Keratinocyte (primary cell): ENCODE measurements around the gene BBS9. TPM values are rescaled to one million over a fixed set of nuclear protein-coding genes. Genes with fewer than 3 reads are reported as not detected.

Source experiments
- DNase-seq: peaks from one replicate; pipeline ENCODE4 v3.0.0-alpha.2; 2011; ENCODE audit warnings: low read depth, missing footprints, low spot score
- FAIRE-seq: peaks from 2 replicates; lab custom pipeline; 2011; peaks lifted over from hg19 to GRCh38; lab: Jason Lieb, UNC
- H2AFZ ChIP-seq: 2 replicates; pipeline ENCODE4 v1.6.0; 2012; ENCODE audit warnings: low read length, control low read depth, inconsistent platforms; ENCODE audit not compliant: control insufficient read depth
- H3K27ac ChIP-seq: 2 replicates; pipeline ENCODE4 v1.5.1; 2011; ENCODE audit warnings: low read length; ENCODE audit not compliant: control insufficient read depth, insufficient read depth
- H3K27me3 ChIP-seq: 3 replicates; pipeline ENCODE4 v1.6.0; 2011; ENCODE audit warnings: low read length; ENCODE audit not compliant: control insufficient read depth, insufficient read depth; ENCODE audit errors: extremely low read depth
- H3K36me3 ChIP-seq, 2 experiments: 2 replicates in 1 of 2; 3 replicates in 1 of 2; pipeline ENCODE4 v1.5.1; 2011; ENCODE audit warnings: low read length in 2 of 2, mild to moderate bottlenecking in 1 of 2; ENCODE audit not compliant: control insufficient read depth in 2 of 2, insufficient read depth in 2 of 2; ENCODE audit errors: extremely low read depth in 1 of 2
- H3K4me1 ChIP-seq: 3 replicates; pipeline ENCODE4 v1.5.1; 2011; ENCODE audit warnings: low read length; ENCODE audit not compliant: control insufficient read depth, insufficient read depth; ENCODE audit errors: extremely low read depth
- H3K4me2 ChIP-seq: 3 replicates; pipeline ENCODE4 v1.6.0; 2011; ENCODE audit warnings: low read depth, low read length; ENCODE audit not compliant: control insufficient read depth, insufficient read depth; ENCODE audit errors: extremely low read depth
- H3K4me3 ChIP-seq, 3 experiments: fragments of 200-600 bp in 1 of 3; sonication (generic) in 1 of 3; 2 replicates in 2 of 3; 3 replicates in 1 of 3; pipeline ENCODE4 v1.5.1; 2011 to 2016; ENCODE audit warnings: low read length in 3 of 3, mild to moderate bottlenecking in 3 of 3, control low read depth in 2 of 3, inconsistent platforms in 1 of 3, low read depth in 1 of 3, mixed read lengths in 1 of 3, mixed run types in 1 of 3, moderate library complexity in 1 of 3; ENCODE audit not compliant: control insufficient read depth in 2 of 3, insufficient read depth in 2 of 3; ENCODE audit errors: extremely low read depth in 1 of 3
- H3K79me2 ChIP-seq: 2 replicates; pipeline ENCODE4 v1.6.0; 2012; ENCODE audit warnings: low read length; ENCODE audit not compliant: control insufficient read depth, insufficient read depth
- H3K9ac ChIP-seq: 3 replicates; pipeline ENCODE4 v1.6.0; 2011; ENCODE audit warnings: low read length; ENCODE audit not compliant: control insufficient read depth, insufficient read depth; ENCODE audit errors: extremely low read depth
- H3K9me1 ChIP-seq: 3 replicates; pipeline ENCODE4 v1.6.0; 2011; ENCODE audit warnings: low read length; ENCODE audit not compliant: control insufficient read depth, insufficient read depth; ENCODE audit errors: extremely low read depth
- H3K9me3 ChIP-seq: 2 replicates; pipeline ENCODE4 v1.5.1; 2012; ENCODE audit warnings: low read depth, low read length; ENCODE audit not compliant: control insufficient read depth
- H4K20me1 ChIP-seq: 3 replicates; pipeline ENCODE4 v1.6.0; 2011; ENCODE audit warnings: low read length; ENCODE audit not compliant: control insufficient read depth, insufficient read depth; ENCODE audit errors: extremely low read depth
- CTCF ChIP-seq, 3 experiments: IDR thresholded peaks in 1 of 3; conservative IDR thresholded peaks in 1 of 3; optimal IDR thresholded peaks in 1 of 3; 2 replicates in 2 of 3; 3 replicates in 1 of 3; pipeline versions ENCODE3 to v1.5.1; 2011; ENCODE audit warnings: low read length in 3 of 3, mild to moderate bottlenecking in 3 of 3, moderate library complexity in 2 of 3, control low read depth in 1 of 3, inconsistent platforms in 1 of 3; ENCODE audit not compliant: insufficient read depth in 2 of 3; ENCODE audit errors: extremely low read depth in 1 of 3
- EZH2 ChIP-seq: IDR thresholded peaks from one replicate; pipeline ENCODE4 v1.6.1; 2012; ENCODE audit warnings: inconsistent platforms, mild to moderate bottlenecking, low read length, moderate library complexity
- dilution Hi-C: fragments of 300-500 bp; cut with MboI; formaldehyde crosslinking; loops from one replicate; pipeline ENCODE4 v1.7.0; 2020; ENCODE audit warnings: low sequenced_read_pairs; ENCODE audit not compliant: extremely low pct_ligation_motif_present
- polyA plus RNA-seq, 5 experiments: library from polyadenylated mRNA; depleted of rRNA in 3 of 5; stranded (reverse) in 3 of 5; stranded (forward) in 1 of 5; unstranded in 1 of 5; fragments of >200 nt; gene quantifications; 1 replicate in 1 of 5; 2 replicates in 3 of 5; 3 replicates in 1 of 5; pipeline versions ENCODE4 v1.2.1 to v1.2.3, GENCODE V29; 2011 to 2012; ENCODE audit warnings: missing spikeins in 2 of 5, low read depth in 1 of 5, low replicate concordance in 1 of 5

BBS9 gene
- polyA plus RNA-seq, 1 donor (not counting 4 experiments of a cell fraction or from before 2014, with no cell fraction given), result 7.6 TPM

- no peaks in the 10 kb centered on the region for H3K36me3 ChIP-seq
- no peaks in the 10 kb centered on the region for H3K9me3 ChIP-seq
- H2AFZ ChIP-seq, result no peak overlapping the region
- no peaks in the 10 kb centered on the region for H3K79me2 ChIP-seq
- dilution Hi-C loops, result no loop called here
- H3K4me3 ChIP-seq, result no peak overlapping the region
- no peaks in the 10 kb centered on the region for H3K4me1 ChIP-seq
- H4K20me1 ChIP-seq, result no peaks in the 10 kb centered on the region
- no peak overlapping the region for H3K4me2 ChIP-seq
- H3K9ac ChIP-seq, result no peak overlapping the region
- FAIRE-seq (no peak), DNase-seq (no peak)
- TF ChIP-seq EZH2, result no peak
- no peak for TF ChIP-seq CTCF (optimal IDR thresholded peaks at IDR 0.05 in 1 of 3, IDR thresholded peaks at IDR 0.05 in 1 of 3, conservative IDR thresholded peaks at IDR 0.05 in 1 of 3; ENCODE audit: extremely low read depth in 1 of 3, insufficient read depth in 2 of 3, low read length in 3 of 3)
- H3K9me1 ChIP-seq, result no peaks in the 10 kb centered on the region
- no peaks in the 10 kb centered on the region for H3K27me3 ChIP-seq
- H3K27ac ChIP-seq, result no peak overlapping the region
Observed at GRCh38 chr7:33233659-33234058, 104.3 kb downstream of the BBS9 start.

GRCh38 chr7:33237036-33237435 is 107.7 kb downstream of the BBS9 start:
- no peak for DNase-seq

More at GRCh38 chr7:33237036-33237435, 107.7 kb downstream of the BBS9 start:
- Histone ChIP-seq H3K79me2 (no peaks in the 10 kb centered on the region), H3K27ac (no peak overlapping the region), H3K9me1 (no peaks in the 10 kb centered on the region), H3K4me3 (no peak overlapping the region), H2AFZ (no peak overlapping the region), H3K9me3 (no peaks in the 10 kb centered on the region), H3K27me3 (no peaks in the 10 kb centered on the region), H3K9ac (no peak overlapping the region), H3K36me3 (no peaks in the 10 kb centered on the region), H3K4me2 (no peak overlapping the region), H3K4me1 (no peaks in the 10 kb centered on the region), H4K20me1 (no peaks in the 10 kb centered on the region)
- no peak for FAIRE-seq
- TF ChIP-seq CTCF (optimal IDR thresholded peaks at IDR 0.05 in 1 of 3, IDR thresholded peaks at IDR 0.05 in 1 of 3, conservative IDR thresholded peaks at IDR 0.05 in 1 of 3; ENCODE audit: extremely low read depth in 1 of 3, insufficient read depth in 2 of 3, low read length in 3 of 3) (no peak), EZH2 (no peak)
- dilution Hi-C loops, result no loop called here
